ENCODE results near the gene MTX2.

Gene MTX2

GRCh38 chr2:176380341-176380740, 111.1 kb downstream of the MTX2 start:
- no peak for DNase-seq (ENCODE audit: low read depth in 2 of 2)
- TF ChIP-seq CTCF (IDR thresholded peaks at IDR 0.05; ENCODE audit: low read depth, low read length): no peak
- H3K4me3 ChIP-seq (replicated peaks in 1 of 2; ENCODE audit: low read depth in 2 of 2, low read length in 2 of 2): no peak overlapping the region

DNA sequence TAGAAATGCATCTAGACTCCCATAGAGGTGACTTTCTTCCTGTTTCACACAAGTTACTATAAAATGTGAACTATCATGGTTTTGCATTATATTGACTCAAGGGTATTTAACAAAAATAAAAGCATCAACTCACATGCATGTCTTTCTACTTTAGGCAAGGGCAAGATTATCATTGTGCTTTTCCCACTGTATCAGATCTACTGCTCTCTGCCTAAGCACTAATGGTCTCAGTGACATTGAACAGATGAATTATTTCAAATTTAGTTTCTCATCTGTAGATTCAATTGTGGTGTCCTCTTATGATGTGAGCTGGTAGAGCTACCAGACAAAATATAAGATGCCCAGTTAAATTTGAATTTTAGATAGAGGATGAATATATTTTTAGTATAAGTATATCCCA, 113.9 kb downstream of the MTX2 start:
- no peak for DNase-seq (ENCODE audit: low read depth in 2 of 2)
- H3K4me3 ChIP-seq (replicated peaks in 1 of 2; ENCODE audit: low read depth in 2 of 2, low read length in 2 of 2): no peak overlapping the region
- no peak for TF ChIP-seq CTCF (IDR thresholded peaks at IDR 0.05; ENCODE audit: low read depth, low read length)

DNA sequence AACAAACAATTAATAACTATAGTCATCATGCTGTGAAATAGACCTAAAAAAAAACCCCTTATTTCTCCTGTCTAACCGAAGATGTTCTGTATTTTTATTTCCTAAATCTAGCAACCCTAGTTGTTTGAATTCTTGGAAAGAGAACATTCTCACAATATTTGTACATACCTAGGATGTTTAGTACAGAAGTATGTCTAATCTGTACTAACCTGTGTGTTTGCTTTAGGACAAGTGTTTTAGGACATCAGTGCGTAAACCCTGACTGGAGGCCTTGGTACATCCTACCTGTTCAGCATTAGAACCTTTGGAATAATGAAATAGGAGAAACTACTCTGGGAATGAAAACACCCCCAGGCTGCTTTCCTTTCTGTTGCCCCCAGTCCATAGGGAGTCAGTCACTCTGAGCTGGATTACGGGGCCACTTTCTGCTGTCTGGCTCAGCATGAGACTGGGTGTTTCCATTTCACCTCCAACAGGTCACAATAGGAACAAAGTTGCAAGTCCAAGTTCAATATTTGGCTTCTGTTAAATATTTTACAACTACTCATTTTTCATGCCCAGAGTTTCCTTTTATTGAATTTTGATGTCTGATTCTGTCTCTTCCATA, 114.7 kb downstream of the MTX2 start:
- H3K4me3 ChIP-seq (replicated peaks in 1 of 2; ENCODE audit: low read depth in 2 of 2, low read length in 2 of 2): no peak overlapping the region
- DNase-seq (ENCODE audit: low read depth in 2 of 2): no peak

GRCh38 chr2:176385219-176385759, 116.0 kb downstream of the MTX2 start:
- no peak overlapping the region for H3K4me3 ChIP-seq (replicated peaks in 1 of 2; ENCODE audit: low read depth in 2 of 2, low read length in 2 of 2)
- TF ChIP-seq CTCF (IDR thresholded peaks at IDR 0.05; ENCODE audit: low read depth, low read length): no peak
- DNase-seq (ENCODE audit: low read depth in 2 of 2): no peak

More for the DNA sequence above, 114.7 kb downstream of the MTX2 start:
- no peak for TF ChIP-seq CTCF (IDR thresholded peaks at IDR 0.05; ENCODE audit: low read depth, low read length)

GRCh38 chr2:176385838-176386237, 116.6 kb downstream of the MTX2 start:
- TF ChIP-seq CTCF (IDR thresholded peaks at IDR 0.05; ENCODE audit: low read depth, low read length): no peak
- H3K4me3 ChIP-seq (replicated peaks in 1 of 2; ENCODE audit: low read depth in 2 of 2, low read length in 2 of 2): no peak overlapping the region
- no peak for DNase-seq (ENCODE audit: low read depth in 2 of 2)

Data from cardiac fibroblast (primary cell).